Suprapubic skin (tissue), 4 donors: ENCODE measurements around the gene EXOSC7.
A peak's percentile ranks its signal among the peaks of the same experiment; 100 is the strongest.

Source experiments
- EP300 ChIP-seq: sonication (generic); formaldehyde crosslinking; IDR thresholded peaks from one replicate; pipeline ENCODE4 v1.6.1; 2017; ENCODE audit warnings: antibody characterized with exemption
- POLR2A ChIP-seq, 2 donors: fragments of 450-650 bp; IDR thresholded peaks; one replicate each; pipeline ENCODE4 v1.6.1; 2017; ENCODE audit warnings: antibody characterized with exemption in 2 of 2, mild to moderate bottlenecking in 2 of 2, moderate library complexity in 2 of 2
- POLR2AphosphoS5 ChIP-seq, 3 donors: sonication (generic); formaldehyde crosslinking; IDR thresholded peaks; one replicate each; pipeline ENCODE4 v1.6.1; 2017; ENCODE audit warnings: antibody characterized with exemption in 3 of 3
- TF ChIP-seq, protein P1 (sequence below), 2 donors: fragments of 200-600 bp in 1 of 2; fragments of 450-650 bp in 1 of 2; sonication (generic) in 1 of 2; IDR thresholded peaks; one replicate each; pipeline ENCODE4 v1.5.1; 2016 to 2019; ENCODE audit warnings: antibody characterized with exemption in 2 of 2, mild to moderate bottlenecking in 1 of 2, moderate library complexity in 1 of 2

DNA sequence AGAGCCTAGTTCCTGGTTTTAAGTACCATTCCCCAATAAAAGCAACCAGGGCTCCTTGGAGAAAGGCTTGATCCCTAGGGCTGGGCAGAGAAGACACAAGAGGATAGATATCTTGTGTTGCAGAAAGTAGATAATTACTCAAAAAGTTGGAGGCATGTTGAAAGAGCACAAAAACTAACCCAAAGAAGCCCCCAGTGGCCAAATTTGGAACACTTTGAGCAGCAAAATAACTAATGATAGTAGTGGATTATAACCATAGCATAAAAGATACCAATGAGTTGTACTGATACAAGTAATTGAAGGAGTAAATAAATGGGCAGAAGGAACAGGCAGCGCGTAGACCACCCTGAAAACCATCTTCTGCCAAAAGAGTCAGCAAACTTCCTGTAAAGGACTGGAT, 12.0 kb downstream of the EXOSC7 start:
- TF ChIP-seq, protein P1, sequence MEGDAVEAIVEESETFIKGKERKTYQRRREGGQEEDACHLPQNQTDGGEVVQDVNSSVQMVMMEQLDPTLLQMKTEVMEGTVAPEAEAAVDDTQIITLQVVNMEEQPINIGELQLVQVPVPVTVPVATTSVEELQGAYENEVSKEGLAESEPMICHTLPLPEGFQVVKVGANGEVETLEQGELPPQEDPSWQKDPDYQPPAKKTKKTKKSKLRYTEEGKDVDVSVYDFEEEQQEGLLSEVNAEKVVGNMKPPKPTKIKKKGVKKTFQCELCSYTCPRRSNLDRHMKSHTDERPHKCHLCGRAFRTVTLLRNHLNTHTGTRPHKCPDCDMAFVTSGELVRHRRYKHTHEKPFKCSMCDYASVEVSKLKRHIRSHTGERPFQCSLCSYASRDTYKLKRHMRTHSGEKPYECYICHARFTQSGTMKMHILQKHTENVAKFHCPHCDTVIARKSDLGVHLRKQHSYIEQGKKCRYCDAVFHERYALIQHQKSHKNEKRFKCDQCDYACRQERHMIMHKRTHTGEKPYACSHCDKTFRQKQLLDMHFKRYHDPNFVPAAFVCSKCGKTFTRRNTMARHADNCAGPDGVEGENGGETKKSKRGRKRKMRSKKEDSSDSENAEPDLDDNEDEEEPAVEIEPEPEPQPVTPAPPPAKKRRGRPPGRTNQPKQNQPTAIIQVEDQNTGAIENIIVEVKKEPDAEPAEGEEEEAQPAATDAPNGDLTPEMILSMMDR (IDR thresholded peaks at IDR 0.05) = peak; percentile 18
- TF ChIP-seq POLR2A (IDR thresholded peaks at IDR 0.05) (no peak), EP300 (no peak), POLR2AphosphoS5 (IDR thresholded peaks at IDR 0.05) (no peak)
